Activated T-helper 1 cell treated with anti-CD3 and anti-CD28 coated beads, Interleukin-12 subunit alpha, Interleukin-12 subunit beta, Interleukin-2, Interleukin-4 antibody, amounts not matched to agents 30 ng/mL and 10 ng/mL and 1 ng/mL, durations not matched to agents 14 hours and 24 hours and 36 hours (primary cell): ENCODE data around the gene PRKG1. TPM values are rescaled to one million over a fixed set of nuclear protein-coding genes. Genes with fewer than 3 reads are reported as not detected.

Source experiments
- DNase-seq: peaks from one replicate; pipeline ENCODE4 v3.0.0; 2021; ENCODE audit warnings: low spot score
- H3K27ac Mint-ChIP-seq: one replicate; pipeline ENCODE4 v1.8.0; 2021; ENCODE audit warnings: mild to moderate bottlenecking, mixed read lengths
- H3K27me3 Mint-ChIP-seq: one replicate; pipeline ENCODE4 v1.8.0; 2022; ENCODE audit warnings: mild to moderate bottlenecking, moderate library complexity, mixed read lengths; ENCODE audit not compliant: insufficient read depth
- H3K36me3 Mint-ChIP-seq: one replicate; pipeline ENCODE4 v1.8.0; 2021; ENCODE audit warnings: low read depth, mixed read lengths
- H3K4me1 Mint-ChIP-seq: one replicate; pipeline ENCODE4 v1.8.0; 2021; ENCODE audit warnings: low read depth, mixed read lengths
- H3K4me3 Mint-ChIP-seq: one replicate; pipeline ENCODE4 v1.8.0; 2021; ENCODE audit warnings: mild to moderate bottlenecking, moderate library complexity, mixed read lengths
- H3K9me3 Mint-ChIP-seq: one replicate; pipeline ENCODE4 v1.8.0; 2021; ENCODE audit warnings: mixed read lengths
- intact Hi-C: fragments of 100-400 bp; cut with micrococcal nuclease; formaldehyde crosslinking; loops from one replicate; pipeline ENCODE4 v1.15.1; 2024
- total RNA-seq: library from RNA; stranded (reverse); gene quantifications from 2 replicates; pipeline ENCODE4 v1.2.3, GENCODE V29; 2022

The PRKG1 gene
- total RNA-seq, 1 donor from 2014 or later: not detected

- H3K4me3 Mint-ChIP-seq: no peak overlapping the region
- no peaks in the 10 kb centered on the region for H3K9me3 Mint-ChIP-seq
- intact Hi-C loops: no loop called here
Measured at GRCh38 chr10:51171946-51172345, 97.7 kb downstream of the PRKG1 start.

GRCh38 chr10:51176976-51177695, 102.8 kb downstream of the PRKG1 start:
- no peak for DNase-seq
- Mint-ChIP-seq H3K36me3 (no peaks in the 10 kb centered on the region), H3K27ac (no peak overlapping the region), H3K27me3 (no peaks in the 10 kb centered on the region), H3K9me3 (no peaks in the 10 kb centered on the region), H3K4me3 (no peak overlapping the region), H3K4me1 (no peaks in the 10 kb centered on the region)
- intact Hi-C loops: no loop called here

More at GRCh38 chr10:51171946-51172345, 97.7 kb downstream of the PRKG1 start:
- no peak overlapping the region for H3K27ac Mint-ChIP-seq
- no peak for DNase-seq
- H3K36me3 Mint-ChIP-seq: no peaks in the 10 kb centered on the region
- H3K27me3 Mint-ChIP-seq: no peaks in the 10 kb centered on the region
- H3K4me1 Mint-ChIP-seq: no peaks in the 10 kb centered on the region

- Mint-ChIP-seq H3K9me3 (no peaks in the 10 kb centered on the region), H3K4me3 (no peak overlapping the region), H3K27ac (no peak overlapping the region), H3K36me3 (no peaks in the 10 kb centered on the region), H3K27me3 (no peaks in the 10 kb centered on the region), H3K4me1 (no peaks in the 10 kb centered on the region)
- DNase-seq: no peak
- intact Hi-C loops: no loop called here
Measured at GRCh38 chr10:51178634-51179033, 104.3 kb downstream of the PRKG1 start.

- Mint-ChIP-seq H3K27me3 (no peaks in the 10 kb centered on the region), H3K36me3 (no peaks in the 10 kb centered on the region), H3K27ac (no peak overlapping the region), H3K4me3 (no peak overlapping the region), H3K9me3 (no peaks in the 10 kb centered on the region), H3K4me1 (no peaks in the 10 kb centered on the region)
- intact Hi-C loops: no loop called here
- no peak for DNase-seq
Measured at GRCh38 chr10:51180141-51180540, 105.9 kb downstream of the PRKG1 start.

- Mint-ChIP-seq H3K27ac (no peak overlapping the region), H3K27me3 (no peaks in the 10 kb centered on the region), H3K9me3 (no peaks in the 10 kb centered on the region), H3K4me3 (no peak overlapping the region), H3K4me1 (no peaks in the 10 kb centered on the region), H3K36me3 (no peaks in the 10 kb centered on the region)
- intact Hi-C loops: no loop called here
- DNase-seq: no peak
Measured at GRCh38 chr10:51183783-51184182, 109.5 kb downstream of the PRKG1 start.

GRCh38 chr10:51186361-51186760, 112.1 kb downstream of the PRKG1 start:
- H3K27ac Mint-ChIP-seq: no peak overlapping the region

GRCh38 chr10:51188008-51188407, 113.7 kb downstream of the PRKG1 start:
- Mint-ChIP-seq H3K36me3 (no peaks in the 10 kb centered on the region), H3K4me3 (no peak overlapping the region), H3K9me3 (no peaks in the 10 kb centered on the region), H3K4me1 (no peaks in the 10 kb centered on the region), H3K27ac (no peak overlapping the region), H3K27me3 (no peaks in the 10 kb centered on the region)
- DNase-seq: no peak
- intact Hi-C loops: no loop called here

More at GRCh38 chr10:51186361-51186760, 112.1 kb downstream of the PRKG1 start:
- intact Hi-C loops: no loop called here
- H3K4me1 Mint-ChIP-seq: no peaks in the 10 kb centered on the region
- H3K36me3 Mint-ChIP-seq: no peaks in the 10 kb centered on the region
- no peaks in the 10 kb centered on the region for H3K27me3 Mint-ChIP-seq
- no peak for DNase-seq
- H3K9me3 Mint-ChIP-seq: no peaks in the 10 kb centered on the region
- H3K4me3 Mint-ChIP-seq: no peak overlapping the region

GRCh38 chr10:51188866-51189265, 114.6 kb downstream of the PRKG1 start:
- intact Hi-C loops: no loop called here
- Mint-ChIP-seq H3K27ac (no peak overlapping the region), H3K4me3 (no peak overlapping the region), H3K9me3 (no peaks in the 10 kb centered on the region), H3K27me3 (no peaks in the 10 kb centered on the region), H3K36me3 (no peaks in the 10 kb centered on the region), H3K4me1 (no peaks in the 10 kb centered on the region)
- DNase-seq: no peak

- Mint-ChIP-seq H3K4me3 (no peak overlapping the region), H3K9me3 (no peaks in the 10 kb centered on the region), H3K27ac (no peak overlapping the region), H3K36me3 (no peaks in the 10 kb centered on the region), H3K27me3 (no peaks in the 10 kb centered on the region), H3K4me1 (no peaks in the 10 kb centered on the region)
- DNase-seq: no peak
- intact Hi-C loops: no loop called here
Measured at GRCh38 chr10:51196508-51197175, 122.4 kb downstream of the PRKG1 start.

GRCh38 chr10:51198170-51198569, 123.9 kb downstream of the PRKG1 start:
- intact Hi-C loops: no loop called here
- no peaks in the 10 kb centered on the region for H3K4me1 Mint-ChIP-seq
- no peak overlapping the region for H3K27ac Mint-ChIP-seq
- no peak for DNase-seq
- H3K36me3 Mint-ChIP-seq: no peaks in the 10 kb centered on the region
- no peak overlapping the region for H3K4me3 Mint-ChIP-seq
- no peaks in the 10 kb centered on the region for H3K9me3 Mint-ChIP-seq
- H3K27me3 Mint-ChIP-seq: no peaks in the 10 kb centered on the region

GRCh38 chr10:51201947-51202346, 127.7 kb downstream of the PRKG1 start:
- Mint-ChIP-seq H3K4me3 (no peak overlapping the region), H3K36me3 (no peaks in the 10 kb centered on the region), H3K9me3 (no peaks in the 10 kb centered on the region), H3K27ac (no peak overlapping the region), H3K27me3 (no peaks in the 10 kb centered on the region), H3K4me1 (no peaks in the 10 kb centered on the region)
- no peak for DNase-seq
- intact Hi-C loops: no loop called here

GRCh38 chr10:51203359-51203758, 129.1 kb downstream of the PRKG1 start:
- no peaks in the 10 kb centered on the region for H3K36me3 Mint-ChIP-seq
- no peak overlapping the region for H3K27ac Mint-ChIP-seq
- intact Hi-C loops: no loop called here

GRCh38 chr10:51204066-51204465, 129.8 kb downstream of the PRKG1 start:
- no peaks in the 10 kb centered on the region for H3K4me1 Mint-ChIP-seq
- no peaks in the 10 kb centered on the region for H3K9me3 Mint-ChIP-seq
- intact Hi-C loops: no loop called here
- no peaks in the 10 kb centered on the region for H3K36me3 Mint-ChIP-seq
- H3K4me3 Mint-ChIP-seq: no peak overlapping the region
- no peaks in the 10 kb centered on the region for H3K27me3 Mint-ChIP-seq
- DNase-seq: no peak
- H3K27ac Mint-ChIP-seq: no peak overlapping the region

More at GRCh38 chr10:51203359-51203758, 129.1 kb downstream of the PRKG1 start:
- DNase-seq: no peak
- no peaks in the 10 kb centered on the region for H3K4me1 Mint-ChIP-seq
- no peaks in the 10 kb centered on the region for H3K27me3 Mint-ChIP-seq
- H3K4me3 Mint-ChIP-seq: no peak overlapping the region
- H3K9me3 Mint-ChIP-seq: no peaks in the 10 kb centered on the region
